ENCODE results near the gene FLOT1. TPM values are rescaled to one million over a fixed set of nuclear protein-coding genes. Genes with fewer than 3 reads are reported as not detected.
A peak's percentile ranks its signal among the peaks of the same experiment; 100 is the strongest.

Gene FLOT1

DNA sequence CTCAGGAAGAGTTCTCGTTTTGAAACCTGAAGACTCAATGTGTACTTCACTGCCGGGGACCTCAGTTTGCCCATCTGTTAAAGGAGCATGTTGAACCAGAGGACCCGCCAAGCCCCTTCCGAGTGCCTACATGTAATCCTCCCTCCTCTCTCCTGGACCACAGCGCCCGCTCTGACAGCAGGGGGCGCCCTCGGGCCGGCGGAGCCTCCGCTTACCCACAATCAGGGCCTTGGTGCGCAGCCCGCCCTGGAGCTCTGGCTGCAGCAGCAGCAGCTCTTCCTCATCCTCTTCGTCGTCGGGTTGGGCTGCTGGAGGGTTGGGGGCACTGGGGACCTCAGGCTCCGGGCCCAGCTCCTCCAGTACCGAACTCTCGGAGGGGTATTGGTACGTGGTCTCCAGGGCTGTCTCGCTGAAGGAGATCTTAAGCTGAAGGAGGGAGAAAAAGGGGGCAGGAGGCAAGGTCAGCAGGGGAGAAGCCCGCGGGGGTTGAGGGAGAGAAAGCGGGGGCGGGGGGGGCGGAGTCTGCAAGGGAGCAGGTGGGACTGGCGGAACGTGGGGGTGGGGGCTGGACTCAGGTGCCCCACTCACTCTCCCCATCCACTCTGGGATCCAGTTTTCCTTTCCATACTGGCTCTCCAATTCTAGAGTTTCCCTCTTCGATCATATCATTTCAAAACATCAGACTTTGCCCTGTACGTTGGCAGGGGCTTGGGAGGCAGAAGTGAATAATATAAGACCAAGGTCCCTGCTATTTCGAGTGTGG, 63.3 kb downstream of the FLOT1 start:
- Histone ChIP-seq H3K9ac (ENCODE audit: low read depth, low read length, poor library complexity) (no peak overlapping the region), H4K8ac (ENCODE audit: low read depth, low read length) (no peak overlapping the region), H3K36me3 (replicated peaks in 1 of 2; ENCODE audit: control insufficient read depth in 2 of 2, insufficient read depth in 2 of 2, low read length in 2 of 2) (peaks cover 23 to 66% of the 10 kb centered on the region in 2 donors), H2BK12ac (ENCODE audit: low read length) (no peak overlapping the region), H2AK5ac (ENCODE audit: low read depth, low read length) (peak overlapping the region; percentile 65), H3K14ac (ENCODE audit: low read length) (no peak overlapping the region), H2BK5ac (ENCODE audit: low read length) (peak overlapping the region; percentile 19), H3K4me3 (ENCODE audit: low read length in 2 of 2) (no peak overlapping the region), H3K4me1 (ENCODE audit: control insufficient read depth in 2 of 2, insufficient read depth in 1 of 2, low read depth in 1 of 2, low read length in 2 of 2) (peaks cover 24 to 30% of the 10 kb centered on the region in 2 donors), H3K27me3 (ENCODE audit: control insufficient read depth in 3 of 3, insufficient read depth in 3 of 3, low read depth in 1 of 3, low read length in 3 of 3) (no peaks in the 10 kb centered on the region), H3K9me3 (replicated peaks in 1 of 2; ENCODE audit: control insufficient read depth in 2 of 2, insufficient read depth in 1 of 2, low read depth in 1 of 2, low read length in 2 of 2) (no peaks in the 10 kb centered on the region), H3K4ac (ENCODE audit: low read length) (no peak overlapping the region), H2BK120ac (ENCODE audit: low read depth, low read length) (peak overlapping the region; percentile 62), H3K79me1 (ENCODE audit: low read depth, low read length) (no peaks in the 10 kb centered on the region), H4K91ac (ENCODE audit: low read depth, low read length, poor library complexity) (no peak overlapping the region), H3K18ac (ENCODE audit: low read length) (peak overlapping the region; percentile 84), H2AFZ (ENCODE audit: low read length) (no peak overlapping the region), H3K23ac (ENCODE audit: low read depth, low read length, poor library complexity) (no peak overlapping the region), H3K4me2 (ENCODE audit: insufficient read depth, low read length, poor library complexity, severe bottlenecking) (peak overlapping the region; percentile 14), H3K27ac (replicated peaks; ENCODE audit: low read length) (no peak overlapping the region), H2BK15ac (ENCODE audit: low read length) (no peak overlapping the region)
- WGBS, 2 donors (ENCODE audit: extremely low coverage in 2 of 2, insufficient read length in 2 of 2, insufficient replicate concordance in 1 of 2), result no CpG with 5 or more reads among the region's 31 CpGs
- peak; percentile 71 for DNase-seq (ENCODE audit: low spot score)

Small RNAs within 50 kb of the gene (small RNA-seq; reads per million reads assigned to genes)
- gene RF00019 (ENCODE audit: insufficient read depth) (not detected), gene RN7SL353P (ENCODE audit: insufficient read depth) (not detected)
